Gastroesophageal sphincter (tissue), 3 donors: ENCODE measurements around the gene VIPR1.

Source experiments
- POLR2AphosphoS5 ChIP-seq: sonication (generic); formaldehyde crosslinking; IDR thresholded peaks from one replicate; pipeline ENCODE4 v1.6.1; 2017; ENCODE audit warnings: antibody characterized with exemption
- TF ChIP-seq, protein P1 (sequence below), 4 experiments: fragments of 200-600 bp in 2 of 4; fragments of 450-650 bp in 2 of 4; sonication (generic) in 1 of 4; IDR thresholded peaks; one replicate each; pipeline ENCODE4 v1.5.1; 2017 to 2019; ENCODE audit warnings: antibody characterized with exemption in 4 of 4, mild to moderate bottlenecking in 2 of 4, moderate library complexity in 2 of 4

DNA sequence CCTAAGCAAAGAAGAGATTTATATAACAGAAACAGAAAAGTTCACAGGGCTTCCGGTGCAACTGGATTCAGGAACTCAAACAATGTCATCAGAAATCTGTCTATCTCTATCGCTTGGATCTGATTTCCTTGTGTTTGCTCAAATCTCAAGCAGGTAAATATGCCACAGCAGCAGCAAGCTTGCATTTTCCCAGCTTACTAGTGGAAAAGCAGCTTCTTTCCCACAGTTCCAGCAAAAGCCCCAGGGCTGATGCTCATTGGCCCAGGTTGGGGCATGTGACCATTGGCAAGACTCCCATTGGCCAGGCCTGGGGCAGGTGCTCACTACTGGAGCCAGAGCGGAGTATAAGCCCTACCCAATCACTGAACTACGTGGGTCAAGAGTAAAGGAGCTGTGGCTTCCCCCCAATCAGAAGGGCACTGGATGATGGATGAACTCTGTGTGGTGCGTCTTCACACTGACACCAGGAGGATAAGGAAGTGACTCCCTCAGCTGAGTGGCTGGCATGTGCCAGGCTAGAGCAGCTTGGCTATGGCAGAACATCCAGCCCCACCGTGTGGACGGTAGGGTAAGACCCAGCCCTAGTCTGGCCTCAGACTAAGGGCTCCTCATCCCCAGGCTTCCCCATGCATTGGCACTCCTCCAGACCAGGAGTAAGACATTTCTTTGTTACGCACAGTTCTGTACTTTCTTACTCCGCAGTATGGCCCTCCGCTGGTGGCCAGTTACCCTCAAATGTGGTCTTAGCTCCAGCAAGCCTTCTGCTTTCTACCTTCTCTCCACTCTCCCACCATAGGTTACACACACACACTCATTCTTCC lies 13.1 kb upstream of the VIPR1 start:
- no peak for TF ChIP-seq POLR2AphosphoS5
- TF ChIP-seq, protein P1, sequence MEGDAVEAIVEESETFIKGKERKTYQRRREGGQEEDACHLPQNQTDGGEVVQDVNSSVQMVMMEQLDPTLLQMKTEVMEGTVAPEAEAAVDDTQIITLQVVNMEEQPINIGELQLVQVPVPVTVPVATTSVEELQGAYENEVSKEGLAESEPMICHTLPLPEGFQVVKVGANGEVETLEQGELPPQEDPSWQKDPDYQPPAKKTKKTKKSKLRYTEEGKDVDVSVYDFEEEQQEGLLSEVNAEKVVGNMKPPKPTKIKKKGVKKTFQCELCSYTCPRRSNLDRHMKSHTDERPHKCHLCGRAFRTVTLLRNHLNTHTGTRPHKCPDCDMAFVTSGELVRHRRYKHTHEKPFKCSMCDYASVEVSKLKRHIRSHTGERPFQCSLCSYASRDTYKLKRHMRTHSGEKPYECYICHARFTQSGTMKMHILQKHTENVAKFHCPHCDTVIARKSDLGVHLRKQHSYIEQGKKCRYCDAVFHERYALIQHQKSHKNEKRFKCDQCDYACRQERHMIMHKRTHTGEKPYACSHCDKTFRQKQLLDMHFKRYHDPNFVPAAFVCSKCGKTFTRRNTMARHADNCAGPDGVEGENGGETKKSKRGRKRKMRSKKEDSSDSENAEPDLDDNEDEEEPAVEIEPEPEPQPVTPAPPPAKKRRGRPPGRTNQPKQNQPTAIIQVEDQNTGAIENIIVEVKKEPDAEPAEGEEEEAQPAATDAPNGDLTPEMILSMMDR (IDR thresholded peaks at IDR 0.05) = no peak
